AG09319 (cell line): ENCODE data around the gene ZNF829.

Experiments used
- DNase-seq: peaks from one replicate; pipeline ENCODE4 v3.0.0-alpha.2; 2010; ENCODE audit warnings: low read depth; ENCODE audit errors: extremely low read depth
- TF ChIP-seq, protein P1 (sequence below): IDR thresholded peaks from 2 replicates; pipeline ENCODE4 v1.5.1; 2011; ENCODE audit warnings: low read depth, mild to moderate bottlenecking, inconsistent platforms, low read length, moderate library complexity

Gene ZNF829

DNA sequence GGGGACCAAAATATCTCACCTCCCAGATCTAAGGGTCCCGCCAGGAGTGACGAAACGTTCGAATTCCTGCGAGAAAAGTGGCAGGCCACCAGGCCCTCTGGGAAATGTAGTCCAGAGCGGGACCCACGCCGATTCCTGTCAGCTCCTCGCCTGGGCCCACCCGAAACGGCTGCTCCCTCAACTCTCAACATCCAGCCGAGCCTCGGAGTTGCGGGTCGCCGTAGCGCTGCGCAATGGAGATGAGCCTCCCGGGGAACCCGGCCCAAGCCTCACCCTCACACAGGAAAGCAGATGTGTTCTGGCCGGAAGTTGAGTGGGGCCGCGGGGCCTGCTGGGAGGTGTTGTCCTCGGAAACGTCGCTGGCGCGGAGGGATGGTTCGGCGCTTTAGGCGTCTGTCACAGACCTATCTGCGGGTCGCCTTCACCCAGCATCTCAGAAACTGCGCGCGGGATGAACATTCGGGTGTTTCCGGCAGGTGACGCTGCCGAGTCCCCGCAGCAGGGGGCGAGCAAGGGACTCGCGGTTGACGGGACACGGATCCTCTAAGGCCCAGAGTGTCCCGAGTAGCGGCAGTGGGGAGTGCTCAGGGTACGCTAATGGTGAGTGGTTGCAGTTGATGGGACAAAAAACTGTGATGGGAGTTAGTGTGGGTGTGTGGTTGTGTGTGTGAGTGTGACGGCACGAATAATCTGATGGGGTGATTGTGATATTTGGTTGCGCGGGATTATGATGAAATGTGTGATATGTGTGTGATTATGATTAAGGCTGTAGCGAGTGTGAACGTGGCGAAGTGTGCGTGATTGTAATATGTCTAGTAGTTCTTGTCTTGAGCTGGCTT, at the start of gene ZNF829, which contains the start of gene ZNF568:
Gene ZNF829 (minus strand): TSS at position 300 of the 839 bp plus-strand sequence. CDS start 1,124 bp downstream, outside the sequence.
Gene ZNF568 (plus strand): TSS at position 341 of the 839 bp plus-strand sequence. CDS start 6,439 bp downstream, outside the sequence.
- TF ChIP-seq, protein P1, sequence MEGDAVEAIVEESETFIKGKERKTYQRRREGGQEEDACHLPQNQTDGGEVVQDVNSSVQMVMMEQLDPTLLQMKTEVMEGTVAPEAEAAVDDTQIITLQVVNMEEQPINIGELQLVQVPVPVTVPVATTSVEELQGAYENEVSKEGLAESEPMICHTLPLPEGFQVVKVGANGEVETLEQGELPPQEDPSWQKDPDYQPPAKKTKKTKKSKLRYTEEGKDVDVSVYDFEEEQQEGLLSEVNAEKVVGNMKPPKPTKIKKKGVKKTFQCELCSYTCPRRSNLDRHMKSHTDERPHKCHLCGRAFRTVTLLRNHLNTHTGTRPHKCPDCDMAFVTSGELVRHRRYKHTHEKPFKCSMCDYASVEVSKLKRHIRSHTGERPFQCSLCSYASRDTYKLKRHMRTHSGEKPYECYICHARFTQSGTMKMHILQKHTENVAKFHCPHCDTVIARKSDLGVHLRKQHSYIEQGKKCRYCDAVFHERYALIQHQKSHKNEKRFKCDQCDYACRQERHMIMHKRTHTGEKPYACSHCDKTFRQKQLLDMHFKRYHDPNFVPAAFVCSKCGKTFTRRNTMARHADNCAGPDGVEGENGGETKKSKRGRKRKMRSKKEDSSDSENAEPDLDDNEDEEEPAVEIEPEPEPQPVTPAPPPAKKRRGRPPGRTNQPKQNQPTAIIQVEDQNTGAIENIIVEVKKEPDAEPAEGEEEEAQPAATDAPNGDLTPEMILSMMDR: peak; percentile 65
- DNase-seq: peak; percentile 59

DNA sequence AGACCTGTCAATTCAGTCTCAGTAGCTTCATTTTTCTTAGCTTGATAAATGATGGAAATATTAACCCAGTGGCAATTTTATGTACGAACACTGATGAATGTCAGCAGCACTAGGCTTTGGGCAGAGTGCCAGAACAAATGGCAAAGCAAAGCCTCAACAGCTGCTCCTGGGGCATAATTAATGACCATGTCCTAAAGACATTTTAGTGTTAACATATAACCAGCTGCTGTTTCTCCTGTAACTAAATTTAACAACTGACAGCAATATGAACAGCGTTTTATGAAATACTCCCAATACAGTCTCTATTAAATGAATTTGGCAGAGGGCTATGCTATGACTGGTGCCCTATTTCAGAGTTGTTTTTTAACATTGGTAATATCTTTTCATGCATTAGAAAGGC, 47.2 kb upstream of the ZNF829 start:
- TF ChIP-seq, protein P1: no peak
- no peak for DNase-seq

GRCh38 chr19:36962346-36962745, 46.3 kb upstream of the ZNF829 start:
- TF ChIP-seq, protein P1: no peak
- DNase-seq: no peak

DNA sequence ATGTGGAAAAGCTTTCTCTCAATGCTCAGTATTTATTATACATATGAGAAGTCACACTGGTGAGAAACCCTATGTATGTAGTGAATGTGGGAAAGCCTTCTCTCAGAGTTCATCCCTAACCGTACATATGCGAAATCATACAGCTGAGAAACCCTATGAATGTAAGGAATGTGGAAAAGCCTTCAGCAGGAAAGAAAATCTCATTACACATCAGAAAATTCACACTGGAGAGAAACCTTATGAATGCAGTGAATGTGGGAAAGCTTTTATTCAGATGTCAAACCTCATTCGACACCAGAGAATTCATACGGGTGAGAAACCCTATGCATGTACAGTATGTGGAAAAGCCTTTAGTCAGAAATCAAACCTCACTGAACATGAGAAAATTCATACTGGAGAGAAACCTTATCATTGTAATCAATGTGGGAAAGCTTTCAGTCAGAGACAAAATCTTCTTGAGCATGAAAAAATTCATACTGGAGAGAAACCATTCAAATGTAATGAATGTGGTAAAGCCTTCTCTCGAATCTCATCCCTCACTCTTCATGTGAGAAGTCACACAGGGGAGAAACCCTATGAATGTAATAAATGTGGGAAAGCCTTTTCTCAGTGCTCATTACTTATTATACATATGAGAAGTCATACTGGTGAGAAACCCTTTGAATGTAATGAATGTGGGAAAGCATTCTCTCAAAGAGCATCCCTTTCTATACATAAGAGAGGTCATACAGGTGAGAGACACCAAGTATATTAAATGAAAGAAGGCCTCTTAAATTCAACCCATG, 34.4 kb upstream of the ZNF829 start:
- no peak for DNase-seq
- TF ChIP-seq, protein P1: no peak

DNA sequence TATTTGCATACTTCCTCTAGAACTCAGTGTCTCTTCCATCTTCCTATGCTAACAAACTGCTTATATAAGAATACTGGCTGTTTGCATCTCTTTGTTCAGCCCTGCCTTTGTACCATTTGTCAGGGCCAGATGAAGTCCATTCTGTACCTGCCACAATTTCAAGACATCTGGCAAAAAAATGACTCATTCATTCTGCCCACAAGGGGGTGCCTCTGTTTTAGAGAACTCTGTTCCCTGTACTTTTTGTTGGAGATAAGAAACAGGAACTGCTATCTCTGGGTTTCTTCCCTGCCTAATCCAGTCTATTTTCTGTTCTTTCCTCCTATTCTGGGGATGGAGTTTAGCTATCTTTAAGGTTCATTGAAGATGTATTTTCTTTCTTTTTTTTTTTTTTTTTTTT, 23.1 kb upstream of the ZNF829 start:
- TF ChIP-seq, protein P1: no peak
- DNase-seq: no peak

- TF ChIP-seq, protein P1: no peak
- no peak for DNase-seq
Measured at GRCh38 chr19:36931684-36932083, 15.6 kb upstream of the ZNF829 start.

DNA sequence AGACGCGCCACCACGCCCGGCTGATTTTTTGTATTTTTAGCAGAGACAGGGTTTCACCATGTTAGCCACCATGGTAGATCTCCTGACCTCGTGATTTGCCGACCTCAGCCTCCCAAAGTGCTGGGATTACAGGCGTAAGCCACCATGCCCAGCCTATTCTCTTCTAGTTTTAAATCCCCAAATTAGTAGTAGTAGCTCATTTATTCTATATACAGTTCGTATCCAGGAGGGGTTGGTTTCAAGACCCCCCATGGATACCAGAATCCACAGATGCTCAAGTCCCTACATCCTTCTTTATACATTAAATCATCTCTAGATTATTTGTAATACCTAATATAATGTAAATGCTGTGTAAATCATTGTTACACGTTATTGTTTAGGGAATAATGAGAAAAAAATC, 2.0 kb upstream of the ZNF829 start:
- DNase-seq: no peak
- TF ChIP-seq, protein P1: no peak
